HG03025 (cell line): ENCODE measurements around the gene ERMARD.

Experiments
- ATAC-seq: cut with Tn5 transposase; IDR thresholded peaks from one replicate; pipeline ENCODE4 v1.9.1; 2021; ENCODE audit warnings: mild to moderate bottlenecking, moderate library complexity; ENCODE audit not compliant: unreplicated experiment, low FRiP score

Gene ERMARD

DNA sequence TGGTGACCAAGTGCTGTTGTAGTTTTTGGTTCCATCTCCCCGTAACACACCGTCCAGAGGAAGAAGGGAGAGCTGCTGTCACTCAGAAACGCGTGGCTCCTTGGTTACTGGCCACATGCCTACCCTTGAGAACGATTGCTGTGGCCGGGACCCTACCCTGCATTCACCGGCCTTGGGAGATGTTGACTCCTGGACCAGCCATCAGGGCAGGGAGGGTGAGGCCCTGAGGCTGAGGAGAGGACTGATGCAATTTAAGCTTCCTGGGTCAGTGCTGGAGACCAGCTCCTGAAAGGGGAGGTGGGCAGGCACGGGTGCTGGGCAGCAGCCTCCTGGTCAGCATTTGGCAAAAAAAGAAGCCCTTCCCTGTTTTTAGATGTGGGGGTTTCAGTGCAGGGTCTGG, 31.5 kb downstream of the ERMARD start:
- no peak for ATAC-seq

DNA sequence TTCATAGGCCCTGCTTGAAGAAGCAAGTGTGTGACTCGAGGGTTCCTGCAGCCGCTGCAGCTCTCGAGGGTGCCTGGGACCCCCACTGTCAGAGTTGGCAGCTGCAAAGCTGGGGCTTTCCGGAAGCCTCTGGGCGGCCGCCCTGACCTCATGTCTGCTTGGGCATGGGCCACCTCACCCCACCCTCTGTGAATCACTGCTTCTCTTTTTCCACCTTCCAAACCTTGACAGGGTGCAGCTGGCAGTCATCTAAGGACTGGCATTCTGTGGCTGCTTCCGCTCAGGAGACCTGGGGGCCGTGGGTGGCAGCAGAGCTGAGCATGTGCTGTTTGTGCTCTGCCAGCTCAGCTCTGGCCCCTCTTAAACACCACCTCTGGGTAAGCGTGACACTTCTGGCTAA, 32.0 kb downstream of the ERMARD start:
- no peak for ATAC-seq

GRCh38 chr6:169783971-169784820, 32.8 kb downstream of the ERMARD start:
- no peak for ATAC-seq

DNA sequence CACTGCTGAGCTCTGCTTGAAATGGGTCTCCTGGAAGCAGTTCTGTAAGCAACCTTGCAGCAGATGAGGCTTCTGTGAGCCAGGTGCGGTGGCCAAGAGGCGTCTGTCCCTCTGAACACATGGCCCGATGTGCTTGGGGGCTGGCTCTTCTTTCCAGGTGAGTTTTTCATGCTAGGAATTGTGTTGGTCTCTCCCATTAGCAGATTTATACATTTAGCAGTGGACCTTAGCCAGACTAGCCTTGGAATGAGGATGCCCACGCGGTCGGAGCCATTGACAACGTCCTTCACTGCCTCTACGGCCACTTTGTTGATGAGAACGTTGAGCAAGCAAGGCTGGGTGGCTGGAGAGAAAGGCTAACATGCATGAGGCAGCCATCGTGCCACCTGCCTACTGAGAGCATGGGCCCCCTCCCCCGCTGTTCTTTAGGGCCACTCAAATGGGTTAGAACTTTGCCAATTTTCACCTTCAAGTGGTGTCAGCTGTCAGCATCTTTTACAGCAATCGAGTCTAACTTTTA, 33.5 kb downstream of the ERMARD start:
- no peak for ATAC-seq

DNA sequence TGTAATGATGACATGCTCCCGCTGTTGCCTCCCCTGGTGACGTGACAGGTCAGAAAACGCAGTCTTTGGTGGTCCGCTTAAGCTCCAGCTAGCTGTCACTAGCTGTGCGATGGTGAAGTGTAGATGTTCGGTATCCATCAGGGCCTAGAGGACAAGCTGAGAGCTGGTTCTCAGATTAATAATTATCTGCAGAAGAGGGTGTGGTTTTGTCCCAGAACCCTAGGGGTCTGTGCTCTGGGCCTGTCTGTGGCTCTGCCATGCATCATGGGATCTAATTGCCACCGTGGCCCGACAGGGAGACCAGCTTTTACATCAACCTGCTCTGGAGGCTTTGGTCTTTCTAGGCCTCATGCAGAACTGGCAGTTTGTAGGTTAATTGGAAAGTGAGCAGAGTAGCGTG, 34.1 kb downstream of the ERMARD start:
- ATAC-seq, result no peak

GRCh38 chr6:169786349-169786748, 34.9 kb downstream of the ERMARD start:
- no peak for ATAC-seq

- no peak for ATAC-seq
These were observed 36.4 kb downstream of the ERMARD start for GRCh38 chr6:169787797-169788196.

- ATAC-seq, result no peak
These were observed 37.4 kb downstream of the ERMARD start for GRCh38 chr6:169788809-169789145.

GRCh38 chr6:169789146-169789943, 37.9 kb downstream of the ERMARD start:
- no peak for ATAC-seq

DNA sequence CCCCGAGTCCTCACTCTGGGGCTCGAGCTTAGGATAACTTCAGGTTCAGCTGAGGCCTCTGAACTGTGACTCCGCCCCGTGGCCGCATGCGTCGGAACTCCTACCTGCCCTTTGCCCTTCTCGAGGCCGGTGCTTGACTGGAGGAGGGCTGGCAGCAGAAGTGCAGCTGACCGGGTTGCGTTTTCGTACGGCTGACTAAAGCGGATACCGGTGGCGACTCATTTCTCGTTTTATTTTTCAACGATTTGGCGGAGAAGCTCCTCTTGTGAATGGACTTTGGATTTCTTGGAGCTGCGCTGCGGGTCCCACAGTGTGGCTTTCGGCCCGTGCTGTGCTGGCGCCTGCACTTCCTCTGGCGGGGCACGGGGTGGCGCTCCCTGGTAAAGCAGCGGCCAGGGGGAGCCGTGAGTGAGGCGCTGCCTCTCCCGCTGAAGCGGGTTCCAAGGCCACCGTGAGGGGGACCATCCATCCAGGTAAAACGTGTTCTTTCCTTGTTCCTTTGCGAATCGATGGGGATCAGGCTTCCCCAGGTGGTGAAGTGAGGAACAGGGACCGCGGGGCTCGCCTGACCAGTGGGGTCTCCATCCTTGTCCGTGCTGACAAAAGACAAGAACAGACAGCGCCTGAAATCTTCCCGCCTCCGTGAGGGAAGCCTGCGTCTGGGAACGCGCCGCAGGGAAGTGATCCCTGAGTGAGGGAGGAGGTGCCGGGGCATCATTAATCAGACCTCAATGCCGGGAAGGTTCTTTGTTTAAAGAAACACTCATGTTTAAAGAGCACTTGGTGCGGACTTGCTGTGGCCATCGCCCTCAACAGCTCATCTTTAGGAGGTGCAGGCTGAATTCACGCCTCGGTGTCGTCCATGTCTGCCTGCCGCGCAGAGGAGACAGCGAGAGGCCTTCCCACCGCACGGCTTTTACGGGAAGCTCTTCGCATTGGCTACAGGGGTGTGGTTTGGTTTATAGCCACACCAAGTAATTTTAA, 38.8 kb downstream of the ERMARD start:
- peak; percentile 93 for ATAC-seq

DNA sequence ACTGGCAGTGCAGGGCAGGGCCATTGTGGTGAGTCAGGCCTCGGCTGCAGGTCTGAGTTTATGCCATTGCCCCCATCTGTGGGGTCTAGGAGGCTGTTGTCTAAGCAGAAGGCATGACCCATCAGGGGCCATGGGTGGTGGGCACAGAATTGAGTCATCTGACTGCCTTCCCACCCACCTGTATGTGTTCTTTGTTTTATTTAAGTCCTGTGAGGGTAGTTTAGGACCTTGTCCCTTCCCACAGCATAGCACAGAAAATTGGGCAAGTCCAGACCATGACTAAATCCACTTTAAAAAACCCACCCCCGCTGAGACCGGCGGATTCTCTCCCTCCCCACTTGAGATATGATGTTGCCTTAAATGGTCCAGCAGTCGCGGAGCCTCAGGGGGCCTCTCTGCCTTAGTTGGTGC, 40.3 kb downstream of the ERMARD start:
- no peak for ATAC-seq

GRCh38 chr6:169792306-169793015, 41.0 kb downstream of the ERMARD start:
- no peak for ATAC-seq

- no peak for ATAC-seq
These were observed 42.0 kb downstream of the ERMARD start for GRCh38 chr6:169793408-169793807.

- ATAC-seq, result no peak
These were observed 43.1 kb downstream of the ERMARD start for GRCh38 chr6:169794317-169795055.

DNA sequence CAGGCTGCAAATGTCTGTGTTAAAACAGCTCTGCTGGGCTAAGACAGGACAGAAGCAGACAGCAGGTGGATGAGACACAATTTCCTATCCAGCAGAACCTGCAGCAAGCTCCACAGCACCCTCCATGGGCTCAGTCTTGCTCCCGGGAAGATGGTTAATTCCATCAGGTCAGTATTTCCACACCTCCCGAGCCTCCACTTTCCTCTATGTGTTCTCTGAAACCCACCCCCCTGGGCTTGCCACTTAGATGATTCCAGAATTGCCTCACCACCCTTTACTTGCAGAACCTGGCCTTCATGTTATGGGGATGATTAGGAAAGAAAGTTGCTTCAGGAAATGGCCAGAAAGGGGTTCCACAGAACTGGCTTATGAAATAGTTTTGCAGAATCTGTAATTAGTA, 43.8 kb downstream of the ERMARD start:
- no peak for ATAC-seq

GRCh38 chr6:169798764-169799473, 47.5 kb downstream of the ERMARD start:
- ATAC-seq, result no peak

DNA sequence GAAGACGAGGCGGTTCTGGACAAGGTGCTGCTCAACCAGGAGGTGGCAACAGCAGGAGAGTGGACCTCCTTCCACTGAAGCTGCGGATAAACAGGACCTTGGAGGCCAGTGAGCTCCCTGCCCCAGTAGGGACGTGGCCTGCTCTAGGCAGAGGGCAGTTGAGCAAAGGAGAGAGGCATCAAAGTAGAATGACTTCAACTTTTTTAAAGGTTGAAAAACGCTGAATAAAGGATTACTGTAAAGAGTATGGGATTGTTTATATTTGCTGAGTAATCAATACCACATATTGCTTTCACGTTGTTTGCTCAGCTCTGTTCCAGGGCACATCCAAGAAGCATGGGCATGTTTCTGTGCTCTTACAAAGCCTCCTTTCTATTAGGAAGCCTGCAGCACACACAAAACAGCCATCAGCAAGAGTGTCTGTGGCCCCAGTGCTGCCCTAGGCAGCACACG, 48.1 kb downstream of the ERMARD start:
- ATAC-seq, result no peak

GRCh38 chr6:169800116-169800667, 48.8 kb downstream of the ERMARD start:
- no peak for ATAC-seq
